Panc1 (cell line): ENCODE measurements around the gene MTMR8. TPM values are rescaled to one million over a fixed set of nuclear protein-coding genes. Genes with fewer than 3 reads are reported as not detected.

Experiments
- ATAC-seq: fragments of 200-7000 bp; cut with Tn5 transposase; 2 replicates; pipeline ENCODE4 v1.9.1; 2020; ENCODE audit warnings: mild to moderate bottlenecking, moderate library complexity
- BruUV-seq: library from RNA; stranded (reverse); fragments of 400-500 nt; replicated peaks from 2 replicates; lab custom pipeline; 2021; lab: Mats Ljungman, UMichigan
- CTCF ChIA-PET: fragments of 300-600 bp; sonication (Branson Sonifier 250); formaldehyde crosslinking; loops from one replicate; lab custom pipeline; 2022; ENCODE audit warnings: antibody characterized with exemption; lab: Charles Lee
- POLR2A ChIA-PET: fragments of 300-600 bp; sonication (Branson Sonifier 250); formaldehyde crosslinking; loops from one replicate; lab custom pipeline; 2022; ENCODE audit warnings: antibody characterized with exemption; lab: Charles Lee
- DNase-seq: peaks from one replicate; pipeline ENCODE4 v3.0.0-alpha.2; 2010; ENCODE audit warnings: low read depth, low spot score
- H3K27ac ChIP-seq: 2 replicates; pipeline ENCODE4 v1.5.1; 2011; ENCODE audit warnings: mild to moderate bottlenecking, low read length, inconsistent platforms
- H3K27me3 ChIP-seq: fragments of 200-500 bp; sonication (Bioruptor generic); 2 replicates; pipeline ENCODE4 v1.6.0; 2014; ENCODE audit warnings: low read length, inconsistent platforms; ENCODE audit not compliant: control insufficient read depth, insufficient read depth
- H3K36me3 ChIP-seq: fragments of 200-500 bp; sonication (Bioruptor generic); 2 replicates; pipeline ENCODE4 v1.5.1; 2014; ENCODE audit warnings: inconsistent platforms, mild to moderate bottlenecking, low read length, moderate library complexity; ENCODE audit not compliant: control insufficient read depth, insufficient read depth
- H3K4me1 ChIP-seq: 2 replicates; pipeline ENCODE4 v1.5.1; 2011; ENCODE audit warnings: inconsistent platforms, mild to moderate bottlenecking, low read length, moderate library complexity; ENCODE audit not compliant: control insufficient read depth, insufficient read depth
- H3K4me3 ChIP-seq, 2 experiments: 2 replicates each; pipeline ENCODE4 v1.5.1; 2011 to 2012; ENCODE audit warnings: low read depth in 2 of 2, low read length in 2 of 2, mild to moderate bottlenecking in 2 of 2, inconsistent platforms in 1 of 2, moderate library complexity in 1 of 2
- H3K9me3 ChIP-seq: fragments of 200-500 bp; sonication (Bioruptor generic); 2 replicates; pipeline ENCODE4 v1.5.1; 2014; ENCODE audit warnings: low read depth, mild to moderate bottlenecking, inconsistent platforms, low read length, moderate library complexity; ENCODE audit not compliant: control insufficient read depth, insufficient read depth
- CTCF ChIP-seq: fragments of 450-650 bp; IDR thresholded peaks from 2 replicates; pipeline ENCODE4 v1.5.1; 2017; ENCODE audit warnings: mild to moderate bottlenecking
- POLR2AphosphoS5 ChIP-seq: IDR thresholded peaks from 2 replicates; pipeline ENCODE4 v1.6.1; 2012; ENCODE audit warnings: mild to moderate bottlenecking, low read depth, low read length, moderate library complexity
- REST ChIP-seq, 2 experiments: IDR thresholded peaks; 2 replicates each; pipeline ENCODE4 v1.6.1; 2011 to 2012; ENCODE audit warnings: low read depth in 2 of 2, control low read depth in 1 of 2, low read length in 1 of 2, mild to moderate bottlenecking in 1 of 2, moderate library complexity in 1 of 2; ENCODE audit not compliant: insufficient read depth in 1 of 2
- SIN3A ChIP-seq: IDR thresholded peaks from 2 replicates; pipeline ENCODE4 v1.6.1; 2012; ENCODE audit warnings: low read depth, mild to moderate bottlenecking, low read length, moderate library complexity, borderline replicate concordance; ENCODE audit not compliant: insufficient read depth
- TCF7L2 ChIP-seq: IDR thresholded peaks from 2 replicates; pipeline ENCODE4 v1.6.1; 2011; ENCODE audit warnings: mild to moderate bottlenecking, low read depth, low read length, inconsistent platforms
- in situ Hi-C: cut with HindIII; loops from 2 replicates; pipeline ENCODE4 v1.10.0; 2016; ENCODE audit warnings: low sequenced_read_pairs, low pct_unique_long_range_greater_than_20kb
- intact Hi-C: fragments of 100-400 bp; cut with micrococcal nuclease; formaldehyde crosslinking; loops from one replicate; pipeline ENCODE4 v1.10.0; 2022; ENCODE audit not compliant: unreplicated experiment
- total RNA-seq: library from RNA; stranded (reverse); gene quantifications from one replicate; pipeline ENCODE4 v1.2.1, GENCODE V29; 2021; ENCODE audit not compliant: unreplicated experiment

Gene MTMR8
- total RNA-seq, 1 experiment from 2014 or later, result 1.3 TPM

GRCh38 chrX:64330284-64330683 lies 65.0 kb downstream of the MTMR8 start:
- intact Hi-C loops (no loop called here), in situ Hi-C loops (no loop called here)
- DNase-seq, result no peak
- TF ChIP-seq POLR2AphosphoS5, result no peak
- no peak for TF ChIP-seq CTCF
- TF ChIP-seq SIN3A, result no peak
- TF ChIP-seq TCF7L2, result no peak
- no peak for TF ChIP-seq REST (IDR thresholded peaks at IDR 0.05; ENCODE audit: insufficient read depth in 1 of 2, low read depth in 2 of 2, low read length in 1 of 2)
- POLR2A ChIA-PET, result no interaction called here
- CTCF ChIA-PET, result no interaction called here
- Histone ChIP-seq H3K4me1 (no peaks in the 10 kb centered on the region), H3K4me3 (no peak overlapping the region), H3K9me3 (no peaks in the 10 kb centered on the region), H3K36me3 (no peaks in the 10 kb centered on the region), H3K27ac (no peak overlapping the region), H3K27me3 (no peaks in the 10 kb centered on the region)
- ATAC-seq, result no peak
- no TSS peak for BruUV-seq

GRCh38 chrX:64321507-64321906 lies 73.7 kb downstream of the MTMR8 start:
- Histone ChIP-seq H3K9me3 (no peaks in the 10 kb centered on the region; the same call in 1 of the 2 replicates), H3K4me3 (no peak overlapping the region), H3K4me1 (no peaks in the 10 kb centered on the region), H3K36me3 (no peaks in the 10 kb centered on the region), H3K27me3 (no peaks in the 10 kb centered on the region), H3K27ac (no peak overlapping the region)
- CTCF ChIA-PET, result no interaction called here
- TF ChIP-seq SIN3A (no peak), REST (IDR thresholded peaks at IDR 0.05; ENCODE audit: insufficient read depth in 1 of 2, low read depth in 2 of 2, low read length in 1 of 2) (no peak), CTCF (no peak), TCF7L2 (no peak), POLR2AphosphoS5 (no peak)
- DNase-seq, result no peak
- BruUV-seq, result no TSS peak
- ATAC-seq, result no peak
- in situ Hi-C loops, result no loop called here
- POLR2A ChIA-PET, result no interaction called here
- intact Hi-C loops, result no loop called here
